HUES48 (cell line): ENCODE measurements around the gene CA11.
A peak's percentile ranks its signal among the peaks of the same experiment; 100 is the strongest.

Experiments
- H3K27ac ChIP-seq: one replicate; pipeline ENCODE4 v1.7.0; 2013; ENCODE audit warnings: low read depth, low read length, inconsistent platforms
- H3K27me3 ChIP-seq: 2 replicates; pipeline ENCODE4 v1.6.1; 2013; ENCODE audit warnings: mild to moderate bottlenecking, low read length; ENCODE audit not compliant: control insufficient read depth, insufficient read depth
- H3K36me3 ChIP-seq: 2 replicates; pipeline ENCODE4 v1.6.1; 2013; ENCODE audit warnings: low read length; ENCODE audit not compliant: control insufficient read depth, insufficient read depth
- H3K4me1 ChIP-seq: 2 replicates; pipeline ENCODE4 v1.6.1; 2013; ENCODE audit warnings: mild to moderate bottlenecking, low read length; ENCODE audit not compliant: control insufficient read depth, insufficient read depth
- H3K4me3 ChIP-seq: 2 replicates; pipeline ENCODE4 v1.5.1; 2013; ENCODE audit warnings: mild to moderate bottlenecking, low read depth, low read length
- H3K9ac ChIP-seq: 2 replicates; pipeline ENCODE4 v1.6.1; 2013; ENCODE audit warnings: mild to moderate bottlenecking, low read depth, low read length, moderate library complexity
- H3K9me3 ChIP-seq: 2 replicates; pipeline ENCODE4 v1.6.1; 2013; ENCODE audit warnings: low read length; ENCODE audit not compliant: control insufficient read depth, insufficient read depth

The CA11 gene

DNA sequence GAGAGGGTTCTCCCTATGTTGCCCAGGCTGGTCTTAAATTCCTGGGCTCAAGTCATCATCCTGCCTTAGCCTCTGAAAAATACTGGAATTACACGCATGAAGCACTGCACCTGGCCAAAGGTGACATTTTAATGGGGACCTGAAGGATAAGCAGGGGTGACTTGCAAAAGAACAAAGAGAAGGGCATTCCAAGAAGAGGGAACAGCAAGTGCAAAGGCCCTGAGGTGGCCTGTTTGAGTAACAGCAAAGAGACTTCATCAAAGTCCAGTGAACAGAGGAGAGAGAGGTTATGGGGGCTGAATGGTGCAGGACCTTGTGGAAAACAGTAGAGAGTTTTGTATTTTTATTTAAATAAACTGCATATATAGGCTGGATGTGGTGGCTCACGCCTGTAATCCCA, 4.1 kb downstream of the CA11 start:
- Histone ChIP-seq H3K27ac (no peak overlapping the region), H3K9me3 (no peaks in the 10 kb centered on the region), H3K4me3 (no peak overlapping the region), H3K4me1 (peaks cover 15% of the 10 kb centered on the region), H3K9ac (no peak overlapping the region), H3K27me3 (no peaks in the 10 kb centered on the region), H3K36me3 (no peaks in the 10 kb centered on the region; the same call in 1 of the 2 replicates)

GRCh38 chr19:48639483-48640375, 6.3 kb downstream of the CA11 start:
- Histone ChIP-seq H3K9ac (no peak overlapping the region), H3K27me3 (peaks cover 9% of the 10 kb centered on the region; the same call in 1 of the 2 replicates), H3K36me3 (no peaks in the 10 kb centered on the region; the same call in 1 of the 2 replicates), H3K27ac (peak overlapping the region; percentile 93), H3K4me1 (peaks cover 20% of the 10 kb centered on the region), H3K9me3 (no peaks in the 10 kb centered on the region), H3K4me3 (no peak overlapping the region; the same call in 1 of the 2 replicates)

- Histone ChIP-seq H3K4me3 (peak overlapping the region; percentile 28; the same call in 1 of the 2 replicates), H3K36me3 (no peaks in the 10 kb centered on the region; the same call in 1 of the 2 replicates), H3K4me1 (peaks cover 22% of the 10 kb centered on the region), H3K9ac (no peak overlapping the region), H3K9me3 (no peaks in the 10 kb centered on the region), H3K27me3 (peaks cover 9% of the 10 kb centered on the region; the same call in 1 of the 2 replicates), H3K27ac (peak overlapping the region; percentile 93)
These were observed 7.1 kb downstream of the CA11 start for GRCh38 chr19:48638831-48639381.

- Histone ChIP-seq H3K4me3 (peak overlapping the region; percentile 61), H3K9me3 (no peaks in the 10 kb centered on the region), H3K27ac (peak overlapping the region; percentile 93), H3K36me3 (peaks cover under 1% of the 10 kb centered on the region), H3K9ac (peak overlapping the region; percentile 68), H3K27me3 (peaks cover 9% of the 10 kb centered on the region; the same call in 1 of the 2 replicates), H3K4me1 (peaks cover 24% of the 10 kb centered on the region)
These were observed 7.8 kb downstream of the CA11 start for GRCh38 chr19:48637948-48638830.

- Histone ChIP-seq H3K27ac (peak overlapping the region; percentile 93), H3K27me3 (peaks cover 9% of the 10 kb centered on the region; the same call in 1 of the 2 replicates), H3K36me3 (peaks cover 4% of the 10 kb centered on the region), H3K4me3 (peak overlapping the region; percentile 85), H3K4me1 (peaks cover 24% of the 10 kb centered on the region), H3K9ac (peak overlapping the region; percentile 68), H3K9me3 (no peaks in the 10 kb centered on the region)
These were observed 8.5 kb downstream of the CA11 start for GRCh38 chr19:48637449-48637947.

DNA sequence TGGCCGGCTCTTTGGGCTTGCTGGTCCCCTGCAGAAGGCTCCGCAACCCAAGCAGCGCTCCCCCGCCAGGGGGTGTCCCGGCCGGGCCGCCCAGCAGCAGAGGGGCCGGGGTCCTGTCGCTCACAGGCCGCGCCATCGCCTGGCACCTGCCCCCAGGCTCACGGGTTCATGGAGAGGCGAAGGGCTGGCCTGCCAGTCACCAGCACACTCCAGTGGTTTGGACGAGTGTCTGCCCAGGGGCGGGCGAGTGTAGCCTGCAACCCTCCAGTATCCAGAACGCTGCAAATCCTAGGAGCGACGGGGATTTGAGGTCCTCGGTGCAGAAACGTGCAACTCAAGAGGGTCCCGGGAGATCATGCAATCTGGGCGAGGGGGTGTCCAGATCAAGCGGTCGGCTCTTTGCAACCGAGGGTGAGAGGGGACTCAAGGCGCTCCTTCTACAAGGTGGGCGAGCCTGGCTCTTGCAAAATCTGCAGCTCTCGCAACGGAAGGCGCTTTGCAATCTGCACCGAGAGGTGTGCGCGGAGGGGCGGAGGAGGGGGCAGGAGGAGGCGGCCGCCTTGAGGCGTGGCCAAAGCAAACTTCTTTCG, 9.0 kb downstream of the CA11 start, which contains the start of gene DBP:
Gene DBP, minus strand, starts transcription at position 521 of the 590 bp plus-strand sequence. Its CDS starts 385 bp downstream, at position 136.
- peak within 1 kb of the TSS; percentile 93 for H3K27ac ChIP-seq
- H3K4me1 ChIP-seq = peaks cover 24% of the 10 kb centered on the region
- H3K36me3 ChIP-seq = peaks cover 4% of the 10 kb centered on the region
- H3K4me3 ChIP-seq = peak within 1 kb of the TSS; percentile 85
- no peaks in the 10 kb centered on the region for H3K9me3 ChIP-seq
- peak within 1 kb of the TSS; percentile 68 for H3K9ac ChIP-seq
- peaks cover 9% of the 10 kb centered on the region; the same call in 1 of the 2 replicates for H3K27me3 ChIP-seq

DNA sequence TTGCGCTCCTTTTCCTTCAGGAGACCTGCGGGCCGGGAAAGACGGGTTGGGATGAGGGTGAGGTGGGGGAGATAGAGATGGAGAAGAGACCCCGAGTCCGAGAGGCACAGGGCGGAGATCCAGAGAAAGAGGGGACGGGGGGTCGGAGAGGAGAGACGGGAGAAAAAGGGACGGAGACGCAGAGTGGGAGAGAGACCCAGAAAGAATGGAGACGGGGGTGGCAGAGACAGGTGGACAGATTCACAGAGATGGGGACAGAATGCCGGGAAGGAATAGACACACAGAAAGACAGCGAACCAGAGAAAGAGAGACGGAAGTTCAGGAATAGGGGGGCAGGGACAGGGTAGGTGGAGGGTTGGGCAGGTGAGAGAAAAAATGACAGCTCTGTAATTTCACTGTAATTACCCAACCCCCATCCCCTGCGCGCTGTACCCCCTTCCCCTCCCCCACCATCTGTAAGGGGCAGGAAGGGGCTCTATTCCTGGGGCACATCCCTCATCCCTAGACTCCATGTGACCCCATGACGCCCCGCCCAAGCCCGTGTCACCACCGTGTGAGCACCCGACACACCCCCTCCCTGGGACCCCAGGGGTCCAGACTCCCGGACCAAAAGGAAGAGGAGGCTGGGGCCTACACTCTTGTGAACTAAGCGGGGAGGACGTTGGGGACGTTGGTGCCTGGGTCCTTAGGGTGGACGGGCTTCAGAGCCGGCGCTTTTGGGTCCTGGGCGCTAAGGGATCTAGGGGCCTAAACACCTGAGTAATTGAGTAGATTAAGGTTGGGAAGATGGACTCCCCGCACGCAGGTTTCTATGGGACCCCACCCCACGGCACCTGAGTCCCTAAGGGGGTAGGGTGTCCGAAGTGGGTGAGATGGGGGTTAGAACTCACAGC, 9.8 kb downstream of the CA11 start:
- no peak overlapping the region for H3K9ac ChIP-seq
- peaks cover 4% of the 10 kb centered on the region for H3K36me3 ChIP-seq
- no peaks in the 10 kb centered on the region for H3K9me3 ChIP-seq
- H3K4me3 ChIP-seq = peak overlapping the region; percentile 85
- peak overlapping the region; percentile 93 for H3K27ac ChIP-seq
- peaks cover 27% of the 10 kb centered on the region for H3K4me1 ChIP-seq
- H3K27me3 ChIP-seq = peaks cover 9% of the 10 kb centered on the region; the same call in 1 of the 2 replicates

- Histone ChIP-seq H3K9ac (no peak overlapping the region), H3K4me1 (peaks cover 32% of the 10 kb centered on the region), H3K4me3 (peak overlapping the region; percentile 85), H3K27ac (peak overlapping the region; percentile 79), H3K36me3 (peaks cover 4% of the 10 kb centered on the region), H3K9me3 (no peaks in the 10 kb centered on the region), H3K27me3 (peaks cover 9% of the 10 kb centered on the region; the same call in 1 of the 2 replicates)
These were observed 10.6 kb downstream of the CA11 start for GRCh38 chr19:48635263-48635965.
